Loucy (cell line): Measurements from ENCODE around the gene MYH7.

Experiments
- CTCF ChIP-seq: fragments of 200-600 bp; sonication (generic); conservative IDR thresholded peaks from 2 replicates; pipeline ENCODE4 v1.5.1; 2014; ENCODE audit warnings: mild to moderate bottlenecking, antibody characterized with exemption, low read length
- EZH2phosphoT487 ChIP-seq: fragments of 200-600 bp; IDR thresholded peaks from 2 replicates; pipeline ENCODE4 v1.6.1; 2018; ENCODE audit warnings: antibody characterized with exemption, mild to moderate bottlenecking, moderate library complexity, borderline replicate concordance

- TF ChIP-seq CTCF = no peak
- TF ChIP-seq EZH2phosphoT487 = no peak
Observed at GRCh38 chr14:23468704-23469126, 33.3 kb upstream of the MYH7 start.
